Measurements from ENCODE around the gene EZR.

Gene EZR

DNA sequence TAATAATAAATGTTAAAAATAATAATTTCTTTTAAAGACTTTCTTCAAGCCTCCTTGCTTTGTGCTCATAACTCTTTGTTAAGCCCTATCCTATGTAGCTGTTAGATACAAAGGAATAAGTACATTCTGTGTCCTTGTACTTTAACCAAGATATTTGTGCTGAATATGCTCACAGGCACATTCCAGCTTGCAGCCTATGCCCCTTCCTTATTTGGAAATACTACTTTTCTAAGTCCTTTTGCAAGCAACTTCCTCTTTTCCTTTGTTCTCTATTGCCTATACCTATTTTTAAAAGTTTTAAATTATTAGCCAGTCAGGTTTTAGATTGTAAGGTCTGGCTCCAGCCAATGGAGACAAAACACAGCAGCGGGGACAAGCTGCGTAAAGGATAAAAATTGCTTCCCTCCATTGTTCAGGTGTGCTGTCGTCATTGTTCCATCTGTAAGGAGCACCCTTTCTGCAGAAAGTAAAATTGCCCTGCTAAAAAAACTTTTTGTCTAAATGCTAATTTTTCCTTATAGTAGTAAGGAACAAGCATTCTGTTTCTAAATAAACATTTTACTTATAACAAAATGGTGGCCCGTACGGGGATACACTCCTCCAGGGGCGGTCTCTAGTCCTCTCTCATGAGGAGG lies 89.1 kb downstream of the EZR start:
- TF ChIP-seq, protein P1, sequence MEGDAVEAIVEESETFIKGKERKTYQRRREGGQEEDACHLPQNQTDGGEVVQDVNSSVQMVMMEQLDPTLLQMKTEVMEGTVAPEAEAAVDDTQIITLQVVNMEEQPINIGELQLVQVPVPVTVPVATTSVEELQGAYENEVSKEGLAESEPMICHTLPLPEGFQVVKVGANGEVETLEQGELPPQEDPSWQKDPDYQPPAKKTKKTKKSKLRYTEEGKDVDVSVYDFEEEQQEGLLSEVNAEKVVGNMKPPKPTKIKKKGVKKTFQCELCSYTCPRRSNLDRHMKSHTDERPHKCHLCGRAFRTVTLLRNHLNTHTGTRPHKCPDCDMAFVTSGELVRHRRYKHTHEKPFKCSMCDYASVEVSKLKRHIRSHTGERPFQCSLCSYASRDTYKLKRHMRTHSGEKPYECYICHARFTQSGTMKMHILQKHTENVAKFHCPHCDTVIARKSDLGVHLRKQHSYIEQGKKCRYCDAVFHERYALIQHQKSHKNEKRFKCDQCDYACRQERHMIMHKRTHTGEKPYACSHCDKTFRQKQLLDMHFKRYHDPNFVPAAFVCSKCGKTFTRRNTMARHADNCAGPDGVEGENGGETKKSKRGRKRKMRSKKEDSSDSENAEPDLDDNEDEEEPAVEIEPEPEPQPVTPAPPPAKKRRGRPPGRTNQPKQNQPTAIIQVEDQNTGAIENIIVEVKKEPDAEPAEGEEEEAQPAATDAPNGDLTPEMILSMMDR (IDR thresholded peaks at IDR 0.05) = no peak
- Histone ChIP-seq H3K27ac (no peak overlapping the region), H3K4me3 (no peak overlapping the region)
- no peak for DNase-seq (ENCODE audit: low spot score)

DNA sequence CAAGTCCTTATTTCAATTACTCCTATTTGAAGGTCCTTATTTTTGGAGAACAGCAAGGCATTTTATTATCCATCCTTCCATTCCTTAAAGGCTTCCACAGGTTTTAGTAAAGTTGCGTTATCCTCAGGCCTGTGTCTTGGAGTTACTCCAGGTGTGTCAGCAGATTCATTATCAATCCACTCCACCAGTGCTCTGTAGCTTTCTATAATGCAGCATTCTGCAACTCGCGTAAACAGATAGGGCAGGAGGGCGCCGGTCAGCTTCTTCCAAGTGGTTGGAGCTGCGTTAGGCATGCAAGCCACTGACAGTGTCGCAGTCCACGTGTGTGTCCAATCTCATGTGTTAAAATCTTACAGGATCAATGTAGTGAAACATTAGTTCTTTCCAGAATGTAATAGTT lies 93.5 kb downstream of the EZR start:
- TF ChIP-seq, protein P1 (IDR thresholded peaks at IDR 0.05) = no peak
- H3K27ac ChIP-seq = no peak overlapping the region
- DNase-seq (ENCODE audit: low spot score) = no peak
- H3K4me3 ChIP-seq = no peak overlapping the region

DNA sequence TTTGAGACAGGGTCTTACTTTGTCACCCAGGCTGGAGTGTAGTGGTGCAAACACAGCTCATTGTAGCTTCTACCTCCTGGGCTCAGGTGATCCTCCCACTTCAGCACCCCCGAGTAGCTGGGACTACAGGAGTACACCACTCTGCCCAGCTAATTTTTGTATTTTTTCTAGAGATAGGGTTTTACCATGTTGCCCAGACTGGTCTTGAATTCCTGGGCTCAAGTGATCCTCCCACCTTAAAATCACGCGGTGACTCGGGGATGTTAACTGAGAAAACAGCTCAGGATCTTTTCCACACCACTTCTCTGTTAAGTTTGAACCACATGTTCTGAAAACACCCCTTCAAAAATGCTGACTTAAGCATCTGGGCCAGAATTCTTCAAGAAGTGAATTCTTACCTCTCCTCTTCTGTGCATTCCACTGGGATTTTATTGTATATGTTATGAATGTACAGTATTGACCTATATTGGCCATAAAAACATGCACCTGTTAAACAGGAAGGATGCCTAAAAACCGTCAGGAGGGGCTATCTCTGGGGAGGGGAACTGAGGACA lies 96.9 kb downstream of the EZR start:
- Histone ChIP-seq H3K4me3 (no peak overlapping the region), H3K27ac (no peak overlapping the region)
- TF ChIP-seq, protein P1 (IDR thresholded peaks at IDR 0.05) = no peak
- DNase-seq (ENCODE audit: low spot score) = no peak

DNA sequence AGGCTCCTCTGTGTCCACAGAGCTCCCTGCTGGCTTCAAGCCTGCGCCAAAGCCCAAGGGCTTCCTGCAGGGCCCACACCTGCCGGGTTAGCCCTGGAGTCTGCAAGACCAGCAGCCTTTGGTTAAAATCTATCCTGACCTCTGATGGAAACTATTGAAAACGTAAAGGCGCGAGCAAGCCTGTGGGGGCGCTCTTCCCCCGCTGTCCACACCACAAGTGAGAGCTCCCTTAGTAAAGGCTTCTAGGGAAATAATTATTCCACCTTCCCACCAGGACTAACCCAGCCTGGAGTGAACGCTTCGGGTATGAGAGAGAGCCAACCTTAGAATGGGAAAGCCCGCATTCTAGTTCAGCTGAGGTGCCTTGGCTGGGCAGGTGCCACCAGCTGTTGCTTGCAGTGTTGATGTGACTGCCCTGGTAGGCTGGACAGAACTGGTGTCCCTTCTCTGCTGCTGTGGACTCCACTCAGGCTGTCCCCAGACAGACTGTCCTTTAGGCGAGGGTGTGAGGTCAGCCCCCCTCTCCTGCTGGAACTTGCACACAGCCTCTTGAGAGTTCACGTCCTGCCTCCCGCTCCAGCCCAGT lies 100.6 kb downstream of the EZR start:
- DNase-seq (ENCODE audit: low spot score) = no peak
- Histone ChIP-seq H3K27ac (no peak overlapping the region), H3K4me3 (no peak overlapping the region)
- TF ChIP-seq, protein P1 (IDR thresholded peaks at IDR 0.05) = no peak

DNA sequence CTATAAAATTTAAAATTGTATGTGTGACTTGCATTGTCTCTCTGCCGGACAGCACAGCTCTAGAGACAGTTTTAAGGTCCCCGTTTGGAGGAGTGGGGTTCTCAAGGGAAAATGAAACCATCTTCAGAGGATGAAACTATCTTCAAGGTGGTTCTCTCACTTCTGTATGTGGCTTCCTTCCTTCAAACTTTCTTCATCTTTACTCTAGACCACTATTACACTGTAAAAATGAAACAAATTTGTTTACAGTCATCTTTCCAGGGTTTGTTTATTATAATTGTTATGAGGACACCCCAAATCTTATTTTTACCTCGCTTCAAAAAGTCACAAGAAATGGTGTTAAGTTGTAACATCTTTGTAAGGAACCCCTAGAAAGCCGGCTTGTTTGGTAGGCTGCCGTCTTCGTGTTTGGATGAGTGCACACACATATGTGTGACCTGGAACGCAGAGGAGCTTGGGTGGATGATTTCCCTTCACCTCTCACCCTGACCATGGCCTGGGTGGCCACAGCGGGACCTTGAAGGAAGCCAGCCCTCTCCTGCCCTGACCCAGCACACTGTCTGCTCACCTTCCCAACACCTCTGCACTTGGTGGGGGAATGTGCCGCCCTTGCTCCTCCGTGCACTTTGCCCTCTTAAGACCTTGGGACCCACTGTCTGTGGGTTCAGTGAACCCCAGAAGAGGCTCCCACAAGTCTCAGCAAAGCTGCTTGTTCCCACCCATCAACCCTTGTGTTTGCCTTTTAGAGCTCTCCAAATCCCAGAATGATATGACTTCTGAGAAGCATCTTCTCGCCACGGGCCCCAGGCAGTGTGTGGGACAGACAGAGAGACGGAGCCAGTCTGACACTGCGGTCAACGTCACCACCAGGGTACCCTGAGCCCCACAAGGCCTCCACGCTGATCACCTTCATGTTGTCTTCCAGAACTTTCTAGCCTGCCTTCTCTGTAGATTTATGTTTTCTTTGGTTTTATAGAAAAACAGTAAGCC lies 101.5 kb downstream of the EZR start:
- H3K27ac ChIP-seq = no peak overlapping the region
- no peak for DNase-seq (ENCODE audit: low spot score)
- H3K4me3 ChIP-seq = no peak overlapping the region
- TF ChIP-seq, protein P1 (IDR thresholded peaks at IDR 0.05) = no peak

Data from coronary artery (tissue), 2 donors.